GM12873 (cell line): ENCODE results near the gene MACO1.

Experiments
- TF ChIP-seq, protein P1 (sequence below): IDR thresholded peaks from 2 replicates; pipeline ENCODE4 v1.5.1; 2012; ENCODE audit warnings: low read depth, mild to moderate bottlenecking, moderate library complexity, low read length, control low read depth; ENCODE audit not compliant: insufficient read depth; ENCODE audit errors: missing control alignments

Gene MACO1

DNA sequence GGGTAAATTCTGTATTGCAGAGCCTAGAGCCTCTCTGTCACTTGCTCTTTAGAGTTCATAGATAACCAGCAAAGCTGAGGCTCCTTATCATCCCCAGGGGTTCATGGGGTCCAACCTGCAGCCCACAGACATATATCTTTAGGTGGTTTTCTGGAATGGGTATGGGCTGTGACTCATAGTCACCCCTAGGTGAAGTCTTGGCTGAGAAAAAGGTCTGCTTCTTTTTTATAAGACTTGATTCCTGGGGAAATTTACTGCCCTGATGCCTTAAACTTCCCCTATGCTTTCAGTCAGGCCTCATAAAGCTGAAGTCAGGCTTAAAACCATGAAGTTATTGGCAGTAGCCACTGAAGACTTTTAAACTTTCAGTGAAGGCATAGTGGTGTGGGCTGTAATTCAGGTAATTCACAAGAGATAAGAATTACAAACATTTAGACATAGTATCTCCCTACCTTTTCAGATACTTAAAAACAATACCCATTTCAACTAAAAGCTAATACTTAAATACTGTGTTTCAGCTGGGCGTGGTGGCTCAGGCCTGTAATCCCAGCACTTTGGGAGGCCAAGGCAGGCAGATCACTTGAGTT, 46.8 kb downstream of the MACO1 start:
- TF ChIP-seq, protein P1, sequence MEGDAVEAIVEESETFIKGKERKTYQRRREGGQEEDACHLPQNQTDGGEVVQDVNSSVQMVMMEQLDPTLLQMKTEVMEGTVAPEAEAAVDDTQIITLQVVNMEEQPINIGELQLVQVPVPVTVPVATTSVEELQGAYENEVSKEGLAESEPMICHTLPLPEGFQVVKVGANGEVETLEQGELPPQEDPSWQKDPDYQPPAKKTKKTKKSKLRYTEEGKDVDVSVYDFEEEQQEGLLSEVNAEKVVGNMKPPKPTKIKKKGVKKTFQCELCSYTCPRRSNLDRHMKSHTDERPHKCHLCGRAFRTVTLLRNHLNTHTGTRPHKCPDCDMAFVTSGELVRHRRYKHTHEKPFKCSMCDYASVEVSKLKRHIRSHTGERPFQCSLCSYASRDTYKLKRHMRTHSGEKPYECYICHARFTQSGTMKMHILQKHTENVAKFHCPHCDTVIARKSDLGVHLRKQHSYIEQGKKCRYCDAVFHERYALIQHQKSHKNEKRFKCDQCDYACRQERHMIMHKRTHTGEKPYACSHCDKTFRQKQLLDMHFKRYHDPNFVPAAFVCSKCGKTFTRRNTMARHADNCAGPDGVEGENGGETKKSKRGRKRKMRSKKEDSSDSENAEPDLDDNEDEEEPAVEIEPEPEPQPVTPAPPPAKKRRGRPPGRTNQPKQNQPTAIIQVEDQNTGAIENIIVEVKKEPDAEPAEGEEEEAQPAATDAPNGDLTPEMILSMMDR = no peak

DNA sequence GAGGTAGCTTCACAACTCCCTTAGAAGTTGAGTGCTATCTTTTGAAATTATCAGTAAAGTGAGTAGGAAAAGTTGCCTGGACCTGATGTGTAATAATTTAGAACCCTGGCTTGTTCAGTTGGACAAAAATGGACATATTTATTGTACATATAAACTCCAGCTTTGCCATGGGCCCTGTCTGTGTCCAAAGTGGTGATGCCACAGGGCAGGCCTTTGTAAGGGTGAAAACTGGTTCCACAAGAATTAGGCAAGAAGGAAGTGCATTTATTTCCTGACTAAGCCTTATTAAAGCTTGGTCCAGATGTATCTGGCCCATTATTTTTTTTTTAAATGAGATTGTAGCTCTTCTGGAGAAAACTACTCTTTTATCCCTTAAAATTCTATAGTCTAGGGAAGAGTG, 47.9 kb downstream of the MACO1 start:
- TF ChIP-seq, protein P1 = no peak

DNA sequence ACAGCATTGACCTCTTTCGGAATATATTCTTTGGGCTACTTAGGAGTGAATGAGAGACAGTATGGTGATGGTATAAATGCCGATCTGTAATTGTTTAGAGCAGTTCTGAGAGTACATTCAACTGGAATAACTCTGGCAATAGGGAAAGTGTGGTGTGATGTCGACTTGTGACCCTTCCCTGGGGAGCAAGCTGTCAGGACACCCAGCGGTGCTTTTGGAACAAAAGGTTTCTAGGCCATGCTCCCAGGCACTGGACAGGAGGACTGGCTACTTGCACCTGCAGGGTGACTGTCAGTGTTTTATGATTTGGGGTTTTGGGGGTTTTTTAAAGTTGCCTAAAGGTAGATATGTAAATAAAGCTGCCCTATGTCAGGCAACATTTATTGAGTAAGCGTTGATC, 50.9 kb downstream of the MACO1 start:
- TF ChIP-seq, protein P1 = no peak

DNA sequence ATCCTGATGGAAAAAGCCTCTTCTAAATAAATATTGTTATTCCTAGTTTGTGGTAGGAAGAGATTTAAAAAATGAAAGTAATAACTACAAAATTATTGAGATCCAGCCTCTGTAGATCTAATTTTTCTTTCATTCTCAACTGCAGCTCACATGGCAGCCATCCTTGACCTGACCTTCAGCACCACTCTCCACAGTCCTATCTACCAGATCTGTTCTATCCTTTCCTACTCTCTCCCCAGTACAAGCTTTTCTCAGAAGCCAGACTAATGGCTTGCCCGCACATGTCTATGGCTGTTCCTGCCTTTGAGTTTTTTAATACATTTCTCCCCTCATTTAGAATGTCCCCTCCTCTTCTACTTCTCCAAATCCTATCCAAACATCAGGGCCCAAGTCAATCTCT, 51.5 kb downstream of the MACO1 start:
- TF ChIP-seq, protein P1 = no peak

DNA sequence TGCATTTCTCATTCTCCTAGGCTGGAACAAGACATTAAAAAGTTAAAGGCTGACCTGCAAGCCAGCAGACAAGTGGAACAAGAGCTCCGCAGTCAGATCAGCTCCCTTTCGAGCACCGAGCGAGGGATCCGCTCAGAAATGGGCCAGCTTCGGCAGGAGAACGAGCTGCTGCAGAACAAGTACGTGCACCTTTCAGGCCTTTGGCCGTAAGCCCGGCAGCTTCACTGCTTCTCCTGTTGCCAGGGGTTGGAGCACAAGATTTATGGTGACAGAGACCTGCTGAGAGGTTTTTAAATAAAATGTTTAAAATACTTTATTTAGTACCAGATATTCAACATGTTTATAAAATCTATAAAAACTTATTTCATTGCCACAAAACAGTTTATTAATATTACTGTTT, 53.4 kb downstream of the MACO1 start:
- TF ChIP-seq, protein P1 = no peak

DNA sequence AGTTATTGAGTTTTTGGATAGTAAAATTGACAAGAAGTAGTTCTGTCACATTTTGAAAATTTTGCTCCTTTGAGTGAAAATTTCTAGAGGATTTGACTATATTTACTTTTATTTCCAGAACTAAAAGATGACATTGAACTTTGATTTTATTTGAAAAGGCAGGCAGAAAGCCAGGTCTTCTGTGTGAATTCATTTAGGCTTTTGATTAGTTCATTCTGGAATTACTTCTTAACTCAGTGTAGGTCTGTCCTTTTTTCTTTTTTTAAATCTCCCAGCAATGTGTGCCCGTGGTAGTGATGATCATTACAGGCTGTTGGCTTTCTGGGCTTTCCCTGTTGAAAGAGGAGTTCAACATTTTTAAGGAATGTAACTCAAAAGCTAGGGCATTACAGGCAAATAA, 53.8 kb downstream of the MACO1 start:
- TF ChIP-seq, protein P1 = no peak

DNA sequence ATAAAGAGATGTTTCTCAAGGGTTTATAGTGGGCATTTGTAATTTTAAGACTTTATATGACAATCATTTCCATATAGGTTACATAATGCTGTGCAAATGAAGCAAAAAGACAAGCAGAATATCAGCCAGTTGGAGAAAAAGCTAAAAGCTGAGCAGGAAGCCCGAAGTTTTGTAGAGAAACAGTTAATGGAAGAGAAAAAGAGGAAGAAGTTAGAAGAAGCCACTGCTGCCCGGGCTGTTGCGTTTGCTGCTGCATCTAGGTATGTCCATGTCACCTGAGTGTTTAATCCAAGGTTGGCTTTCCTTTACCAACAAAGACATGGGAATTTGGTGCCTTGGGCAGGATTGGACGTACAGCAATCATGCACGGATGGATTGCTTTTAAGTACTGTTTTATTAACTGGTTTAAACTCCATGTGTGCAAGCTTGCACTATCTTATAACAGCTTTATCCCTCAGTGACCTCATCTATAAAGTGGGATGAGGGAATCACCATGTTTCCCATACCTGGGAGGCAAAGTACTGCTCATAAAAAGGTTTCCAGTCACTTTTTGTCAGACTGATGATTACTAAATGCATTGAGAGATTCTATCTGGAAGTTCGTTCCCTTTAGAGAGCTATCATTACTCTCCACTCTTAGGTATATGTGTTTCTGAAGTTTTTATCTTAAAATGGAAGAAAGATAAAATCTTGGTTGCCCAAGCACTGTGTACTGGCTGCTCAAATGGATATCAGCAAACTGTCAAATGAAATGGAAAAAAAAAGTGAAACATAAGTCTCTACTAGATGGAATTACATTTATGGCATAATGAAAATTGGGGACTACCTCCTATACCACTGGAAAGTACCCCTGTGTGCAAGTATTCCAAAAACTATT, 55.1 kb downstream of the MACO1 start:
- TF ChIP-seq, protein P1 = no peak
